C4-2B (cell line): Measurements from ENCODE around the gene HOXA5.
A peak's percentile ranks its signal among the peaks of the same experiment; 100 is the strongest.

Experiments used
- H3K27ac ChIP-seq: fragments of 450-650 bp; 2 replicates; pipeline ENCODE4 v1.5.1; 2017
- CTCF ChIP-seq: fragments of 450-650 bp; conservative IDR thresholded peaks from 2 replicates; pipeline ENCODE4 v1.5.1; 2017; ENCODE audit warnings: mild to moderate bottlenecking
- ZFX ChIP-seq: fragments of 450-650 bp; IDR thresholded peaks from 2 replicates; pipeline ENCODE4 v1.6.1; 2017

The HOXA5 gene

GRCh38 chr7:27162561-27163287 lies 19.2 kb upstream of the HOXA5 start:
- no peak for TF ChIP-seq ZFX
- TF ChIP-seq CTCF, result no peak
- no peak overlapping the region for H3K27ac ChIP-seq

GRCh38 chr7:27161721-27162560 lies 18.5 kb upstream of the HOXA5 start:
- no peak overlapping the region for H3K27ac ChIP-seq
- TF ChIP-seq CTCF (no peak), ZFX (no peak)

- no peak; the same call in 1 of the 2 replicates for TF ChIP-seq CTCF
- no peak for TF ChIP-seq ZFX
- peak overlapping the region; percentile 71 for H3K27ac ChIP-seq
Observed at GRCh38 chr7:27161214-27161720, 17.8 kb upstream of the HOXA5 start.

- TF ChIP-seq ZFX, result no peak; the same call in 1 of the 2 replicates
- TF ChIP-seq CTCF, result peak; percentile 98
- H3K27ac ChIP-seq, result peak overlapping the region; percentile 71
Observed at GRCh38 chr7:27160546-27161213, 17.2 kb upstream of the HOXA5 start.

GRCh38 chr7:27160145-27160545 lies 16.7 kb upstream of the HOXA5 start:
- H3K27ac ChIP-seq, result peak overlapping the region; percentile 71
- TF ChIP-seq ZFX, result no peak
- TF ChIP-seq CTCF, result no peak

GRCh38 chr7:27159266-27160144 lies 16.0 kb upstream of the HOXA5 start:
- TF ChIP-seq ZFX (no peak), CTCF (no peak)
- no peak overlapping the region; the same call in 1 of the 2 replicates for H3K27ac ChIP-seq
